NAMALWA (cell line): Measurements from ENCODE around the gene KCNN3.

ENCODE experiments used
- DNase-seq: peaks from one replicate; pipeline ENCODE4 v3.0.0-alpha.2; 2015; ENCODE audit warnings: low spot score

Gene KCNN3

DNA sequence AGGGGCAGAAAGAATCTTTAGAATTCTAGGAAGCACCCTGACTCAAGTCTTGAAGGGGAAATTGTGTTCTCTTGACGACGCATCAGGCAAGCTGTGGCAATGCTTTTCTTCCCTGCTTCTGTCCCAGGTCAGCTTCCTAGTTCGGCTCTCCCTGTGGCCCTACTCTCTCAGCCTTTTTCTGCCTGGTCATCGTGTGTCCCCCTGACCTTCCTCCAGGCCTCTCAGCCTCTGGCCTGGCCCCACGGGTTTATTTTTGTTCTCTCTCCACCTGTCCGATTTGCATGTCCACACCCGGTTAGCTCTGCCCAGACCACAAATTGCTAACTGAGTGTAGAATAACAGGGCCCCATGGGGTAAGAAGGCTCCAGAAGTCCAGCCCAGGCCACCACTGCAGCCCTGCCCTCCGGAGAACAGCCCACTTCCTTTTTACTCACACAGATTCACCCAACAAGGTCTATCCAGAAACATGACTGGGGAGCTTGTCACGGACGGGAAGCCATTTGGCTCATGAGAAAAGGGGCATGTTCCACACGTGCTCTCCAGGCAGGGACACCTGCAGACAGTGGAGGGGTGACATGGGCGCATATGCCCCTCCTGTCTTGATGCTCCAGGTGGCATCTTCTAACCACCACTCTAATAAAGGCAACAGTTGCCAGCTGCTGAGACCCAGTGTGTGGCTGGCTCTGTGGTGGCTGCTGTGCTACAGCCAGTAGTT, 9.8 kb downstream of the KCNN3 start:
- DNase-seq: peak; percentile 100

DNA sequence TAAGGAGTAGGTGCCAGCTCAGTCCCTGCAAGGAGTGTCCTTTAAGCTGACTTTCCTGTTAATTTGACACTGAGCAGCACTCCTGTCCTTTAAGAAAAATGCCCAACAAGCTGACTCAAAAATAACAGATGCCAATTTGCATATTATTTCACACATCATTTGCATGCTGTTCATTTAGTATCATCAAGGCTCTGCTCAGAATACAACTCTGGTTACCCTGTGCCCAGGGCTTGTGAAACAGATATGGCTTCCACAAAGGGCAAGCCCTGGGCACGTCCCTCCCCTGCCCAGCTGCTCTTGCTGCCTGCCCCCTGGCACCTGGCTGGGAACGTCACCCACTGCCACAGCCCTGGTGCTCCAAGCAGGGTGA, 10.3 kb downstream of the KCNN3 start:
- DNase-seq: peak; percentile 95

- DNase-seq: no peak
These were observed 10.8 kb downstream of the KCNN3 start for GRCh38 chr1:154859151-154859785.

GRCh38 chr1:154857441-154858215, 12.5 kb downstream of the KCNN3 start:
- peak; percentile 61 for DNase-seq

- no peak for DNase-seq
These were observed 13.1 kb downstream of the KCNN3 start for GRCh38 chr1:154857022-154857421.

DNA sequence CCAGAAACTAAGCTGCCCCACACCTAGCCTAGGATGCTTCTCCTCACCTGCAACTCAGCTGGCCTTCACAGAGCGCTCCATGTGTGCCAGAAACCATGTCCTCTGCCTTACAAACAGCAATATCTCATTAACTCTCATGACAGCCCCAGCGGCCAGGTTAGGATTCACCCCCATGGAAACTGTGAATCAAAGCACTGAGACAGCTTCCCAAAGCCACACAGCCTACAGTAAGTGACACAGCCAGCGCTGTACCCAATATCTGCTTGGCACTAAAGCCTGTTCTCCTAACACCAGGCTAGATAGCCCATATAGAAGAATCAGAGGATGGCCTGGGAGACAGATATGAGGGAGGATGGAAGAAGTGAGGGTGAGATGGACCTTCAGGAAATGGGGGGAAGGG, 13.5 kb downstream of the KCNN3 start:
- DNase-seq: no peak

DNA sequence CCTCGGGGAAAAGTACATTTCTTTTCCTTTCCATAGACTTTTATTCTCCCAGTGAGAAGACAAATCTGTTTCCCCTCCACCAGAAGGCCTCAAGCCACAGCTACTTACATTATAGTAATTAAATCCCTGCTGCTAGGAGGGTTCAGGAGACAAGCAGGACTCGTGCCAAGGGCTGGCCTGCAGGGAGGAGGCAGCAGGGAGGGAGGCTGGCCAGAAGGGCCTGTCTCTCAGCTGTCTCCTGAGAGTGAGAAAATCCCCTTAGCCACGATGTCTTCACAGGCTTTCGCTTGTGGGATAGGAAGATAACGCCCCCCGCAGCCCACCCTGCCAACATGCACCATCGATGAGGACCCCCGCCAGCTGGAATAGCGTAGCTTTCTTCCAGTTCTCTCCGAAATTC, 14.0 kb downstream of the KCNN3 start:
- no peak for DNase-seq

DNA sequence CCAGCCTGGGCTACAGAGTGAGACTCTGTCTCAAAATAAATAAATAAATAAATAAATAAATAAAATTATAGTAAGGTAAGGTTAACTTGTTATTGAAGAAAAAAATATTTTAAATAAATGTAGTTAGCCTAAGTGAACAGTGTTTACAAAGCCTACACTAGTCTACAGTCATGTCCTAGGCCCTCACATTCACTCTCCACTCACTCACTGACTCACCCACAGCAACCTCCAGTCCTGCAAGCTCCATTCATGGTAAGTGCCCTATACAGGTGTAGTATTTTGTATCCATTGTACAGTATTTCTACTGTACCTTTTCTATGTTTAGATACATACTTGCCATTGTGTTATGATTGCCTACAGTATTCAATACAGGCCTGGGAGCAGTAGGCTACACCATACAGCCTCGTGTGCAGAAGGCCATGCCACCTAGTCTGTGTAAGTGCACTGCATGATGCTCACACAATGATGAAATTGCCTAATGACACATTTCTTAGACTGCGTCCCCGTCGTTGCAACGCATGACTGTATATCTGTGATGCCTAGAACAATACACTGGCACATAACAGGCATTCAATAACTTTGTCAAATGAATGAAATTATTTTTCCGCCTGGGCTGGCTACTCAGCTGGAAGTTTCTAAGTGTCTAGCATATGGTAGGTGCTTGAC, 14.8 kb downstream of the KCNN3 start:
- no peak for DNase-seq

GRCh38 chr1:154852845-154853244, 17.2 kb downstream of the KCNN3 start:
- no peak for DNase-seq

- DNase-seq: no peak
These were observed 18.5 kb downstream of the KCNN3 start for GRCh38 chr1:154851392-154852177.

- DNase-seq: no peak
These were observed 20.4 kb downstream of the KCNN3 start for GRCh38 chr1:154849645-154850131.

DNA sequence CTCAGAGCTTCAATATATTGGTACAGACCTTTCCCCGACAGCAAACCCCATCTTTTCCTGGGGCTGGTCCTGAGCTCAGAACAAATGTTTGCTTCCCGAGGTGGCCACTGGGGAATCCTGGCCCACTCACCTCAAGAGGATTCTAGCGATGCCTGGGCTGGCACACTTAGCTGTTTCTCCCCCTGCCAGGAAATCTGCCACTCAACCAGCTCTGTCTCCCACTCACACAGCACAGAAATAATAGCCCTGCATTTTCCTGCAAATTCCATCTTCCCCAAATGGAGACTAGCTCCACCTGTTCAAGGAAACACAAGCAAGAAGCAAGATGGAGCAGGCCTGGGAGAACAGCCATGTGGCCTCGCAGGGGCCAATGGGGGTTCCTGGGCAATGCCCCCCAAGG, 21.1 kb downstream of the KCNN3 start:
- no peak for DNase-seq

DNA sequence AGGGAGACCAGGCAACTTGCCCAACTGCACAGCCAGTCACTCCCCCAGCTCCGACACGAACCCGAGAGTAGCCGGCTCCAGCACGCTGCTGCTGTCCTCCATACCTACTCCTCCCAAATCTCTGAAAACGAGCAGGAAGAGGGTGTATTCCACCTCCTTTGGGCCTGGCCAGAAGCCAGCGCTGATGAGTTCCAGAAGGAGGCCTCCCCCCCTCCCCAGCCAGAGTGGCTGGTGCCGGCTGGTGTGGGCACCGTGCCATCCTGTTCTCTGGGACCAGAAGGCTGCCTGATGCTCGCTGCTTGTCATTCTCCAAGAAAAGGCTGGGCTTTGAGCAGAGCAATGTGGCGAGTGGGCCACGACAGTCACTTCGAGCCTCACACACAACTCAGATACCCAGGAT, 22.2 kb downstream of the KCNN3 start:
- no peak for DNase-seq

GRCh38 chr1:154846565-154847442, 23.3 kb downstream of the KCNN3 start:
- DNase-seq: no peak

GRCh38 chr1:154845879-154846278, 24.2 kb downstream of the KCNN3 start:
- DNase-seq: no peak

DNA sequence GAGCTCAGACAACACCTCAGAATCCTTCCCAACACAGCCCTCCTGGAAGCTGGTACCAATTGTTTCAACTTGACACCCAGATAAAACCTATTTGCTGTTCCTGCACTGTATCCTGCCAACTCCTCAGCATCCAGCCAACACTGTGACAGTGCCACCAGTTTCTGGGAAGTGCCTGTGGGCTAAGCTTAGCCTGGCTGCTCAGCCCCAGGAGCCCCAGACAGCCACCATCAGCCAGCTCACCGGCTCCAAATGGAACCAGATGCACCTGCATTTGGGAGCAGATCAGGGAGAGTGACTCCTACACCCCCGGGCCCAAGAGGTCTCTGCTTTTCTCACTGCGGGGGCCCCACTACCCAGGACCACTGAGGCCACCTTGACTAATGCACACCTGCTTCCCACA, 24.9 kb downstream of the KCNN3 start:
- DNase-seq: no peak

DNA sequence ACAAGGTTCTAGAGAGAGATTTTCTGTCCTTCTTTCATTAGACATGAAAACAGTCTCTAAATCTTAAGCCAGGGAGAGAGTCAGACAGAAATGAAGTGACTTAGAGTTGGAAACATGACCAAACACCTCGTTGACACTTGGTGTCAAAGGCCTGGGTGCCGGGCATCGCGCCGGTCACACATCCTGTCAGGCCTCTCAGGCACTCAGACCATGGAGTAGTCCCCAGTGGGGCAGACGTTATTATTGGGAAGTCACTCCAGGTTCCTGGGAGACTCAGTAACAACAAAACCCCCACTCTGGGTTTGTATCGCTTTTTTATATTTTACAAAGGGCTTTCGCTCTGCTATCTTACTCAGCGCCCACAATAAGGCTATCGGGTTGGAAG, 25.8 kb downstream of the KCNN3 start:
- DNase-seq: no peak

DNA sequence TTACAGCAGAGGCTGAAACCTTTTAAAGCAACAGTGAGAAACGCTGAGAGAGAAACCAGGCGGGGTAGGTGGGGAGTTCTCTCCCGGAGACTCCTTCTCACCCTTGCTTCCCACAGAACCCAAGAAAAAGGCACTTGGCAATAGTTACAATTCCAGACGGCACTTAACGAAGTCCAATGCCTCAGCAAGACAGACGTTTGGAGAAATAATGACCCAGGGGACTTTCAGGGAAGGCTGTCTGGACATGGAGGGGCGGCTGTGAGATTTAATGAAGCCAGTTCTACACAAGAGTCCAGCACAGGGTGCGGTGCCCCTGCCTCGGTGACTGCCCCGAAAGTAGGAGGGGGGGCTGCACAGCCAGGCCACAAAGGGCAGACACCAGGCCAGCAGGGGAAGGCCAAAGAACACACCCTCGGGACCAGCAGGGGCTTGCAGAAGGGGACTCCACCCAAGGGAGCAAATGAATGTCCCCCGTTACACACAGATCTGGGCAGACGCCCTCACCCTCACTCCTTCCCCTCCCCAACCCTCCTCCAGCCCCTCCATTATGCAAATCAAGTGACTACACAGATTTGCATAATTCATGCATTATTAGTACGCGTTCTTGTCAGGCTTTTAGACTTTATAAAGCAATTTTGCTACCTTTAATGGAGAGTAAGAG, 26.3 kb downstream of the KCNN3 start:
- peak; percentile 70 for DNase-seq

DNA sequence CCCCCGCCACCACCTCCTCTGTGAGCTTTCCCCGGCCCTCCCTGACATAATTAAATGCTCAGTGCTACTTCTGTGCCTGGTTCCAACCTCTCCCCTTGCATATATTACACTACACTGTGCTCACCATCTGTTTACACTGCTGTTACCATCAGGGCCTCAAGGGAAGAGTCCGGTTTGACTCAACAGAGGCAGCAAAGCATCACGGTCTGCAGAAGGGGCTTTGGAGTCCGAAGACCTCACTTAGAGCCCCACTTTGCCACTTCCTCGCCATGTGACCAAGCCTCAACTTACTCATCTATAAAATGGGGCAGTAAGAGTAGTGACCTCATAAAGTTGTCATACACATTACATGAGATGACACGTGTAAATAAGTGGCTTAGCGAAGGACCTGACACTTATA, 27.4 kb downstream of the KCNN3 start:
- no peak for DNase-seq

DNA sequence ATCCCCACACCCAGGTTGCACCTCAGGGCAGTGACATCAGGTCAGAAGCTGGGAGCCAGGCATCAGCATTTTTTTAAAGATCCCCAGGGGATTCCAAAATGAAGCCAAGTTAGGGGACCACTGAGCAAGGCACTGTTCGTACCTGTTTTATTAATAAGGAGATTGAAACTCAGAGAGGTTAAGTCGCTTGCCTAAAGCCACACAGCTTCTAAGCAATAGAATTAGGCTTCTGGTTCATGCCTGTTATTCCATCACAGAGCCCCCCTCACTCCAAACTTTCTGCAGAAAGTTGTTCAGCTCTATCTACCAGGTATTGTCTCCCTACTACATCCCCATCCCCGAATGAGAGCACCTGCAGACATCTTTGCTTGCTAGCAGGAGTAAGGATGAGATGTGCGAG, 28.7 kb downstream of the KCNN3 start:
- DNase-seq: no peak
